Ramos (cell line): ENCODE measurements around the gene DLD.
"Not testable (repeated sequence)": the region's sequence is repeated elsewhere in the genome, so short reads cannot be mapped to it uniquely, and the experiment has no call there.

Source experiments
- in situ Hi-C: fragments of 300-500 bp; cut with MboI; formaldehyde crosslinking; loops from one replicate; pipeline ENCODE4 v1.14.3; 2022; ENCODE audit warnings: low sequenced_read_pairs; ENCODE audit not compliant: unreplicated experiment

The DLD gene, protein sequence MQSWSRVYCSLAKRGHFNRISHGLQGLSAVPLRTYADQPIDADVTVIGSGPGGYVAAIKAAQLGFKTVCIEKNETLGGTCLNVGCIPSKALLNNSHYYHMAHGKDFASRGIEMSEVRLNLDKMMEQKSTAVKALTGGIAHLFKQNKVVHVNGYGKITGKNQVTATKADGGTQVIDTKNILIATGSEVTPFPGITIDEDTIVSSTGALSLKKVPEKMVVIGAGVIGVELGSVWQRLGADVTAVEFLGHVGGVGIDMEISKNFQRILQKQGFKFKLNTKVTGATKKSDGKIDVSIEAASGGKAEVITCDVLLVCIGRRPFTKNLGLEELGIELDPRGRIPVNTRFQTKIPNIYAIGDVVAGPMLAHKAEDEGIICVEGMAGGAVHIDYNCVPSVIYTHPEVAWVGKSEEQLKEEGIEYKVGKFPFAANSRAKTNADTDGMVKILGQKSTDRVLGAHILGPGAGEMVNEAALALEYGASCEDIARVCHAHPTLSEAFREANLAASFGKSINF

DNA sequence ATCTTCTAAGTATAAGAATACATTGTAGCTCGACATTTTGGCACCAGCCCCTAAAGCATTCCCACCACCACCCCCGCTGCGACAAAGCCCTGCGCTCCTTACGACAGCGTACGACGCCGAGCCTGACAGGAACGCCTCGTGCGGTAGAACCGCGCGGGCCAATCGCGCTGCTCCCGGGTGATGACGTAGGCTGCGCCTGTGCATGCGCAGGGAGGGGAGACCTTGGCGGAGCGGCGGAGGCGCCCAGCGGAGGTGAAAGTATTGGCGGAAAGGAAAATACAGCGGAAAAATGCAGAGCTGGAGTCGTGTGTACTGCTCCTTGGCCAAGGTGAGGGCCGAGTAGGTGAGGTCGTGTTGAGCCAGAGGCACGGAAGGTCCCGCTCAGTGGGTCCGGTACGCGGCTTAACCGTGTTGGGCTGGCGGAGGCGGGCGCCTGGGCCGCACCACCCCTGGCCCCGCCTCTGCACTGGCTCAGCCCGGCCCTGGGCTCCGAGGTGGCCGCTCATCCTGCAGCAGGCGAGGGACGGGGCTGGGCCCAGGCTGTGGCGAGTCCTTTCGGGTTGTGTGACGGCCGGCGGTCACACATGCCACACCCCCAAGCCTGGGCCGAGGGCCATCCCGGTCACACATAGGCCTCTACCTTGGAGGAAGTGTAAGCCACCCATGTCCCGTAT, at the start of gene DLD:
DLD (plus strand) TSS at position 222 of the 674 bp plus-strand sequence; CDS start at position 290, 68 bp downstream.
- in situ Hi-C loops, result no loop called here

DNA sequence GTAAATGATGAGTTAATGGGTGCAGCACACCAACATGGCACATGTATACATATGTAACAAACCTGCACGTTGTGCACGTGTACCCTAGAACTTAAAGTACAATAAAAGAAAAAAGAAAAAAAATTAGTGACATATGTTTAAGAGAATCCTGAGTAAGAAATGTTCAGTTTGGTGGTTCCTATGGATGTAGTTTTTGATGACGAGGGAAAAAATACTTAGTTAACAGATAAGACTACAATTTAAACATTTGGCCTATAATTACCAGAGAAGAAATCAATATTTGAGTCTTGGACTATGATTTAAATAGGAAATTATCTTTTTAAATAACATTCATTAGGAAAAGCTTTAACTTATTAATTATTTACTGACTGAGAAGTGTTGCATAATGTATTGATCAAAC, 48.8 kb upstream of the DLD start:
- in situ Hi-C loops, result no loop called here

DNA sequence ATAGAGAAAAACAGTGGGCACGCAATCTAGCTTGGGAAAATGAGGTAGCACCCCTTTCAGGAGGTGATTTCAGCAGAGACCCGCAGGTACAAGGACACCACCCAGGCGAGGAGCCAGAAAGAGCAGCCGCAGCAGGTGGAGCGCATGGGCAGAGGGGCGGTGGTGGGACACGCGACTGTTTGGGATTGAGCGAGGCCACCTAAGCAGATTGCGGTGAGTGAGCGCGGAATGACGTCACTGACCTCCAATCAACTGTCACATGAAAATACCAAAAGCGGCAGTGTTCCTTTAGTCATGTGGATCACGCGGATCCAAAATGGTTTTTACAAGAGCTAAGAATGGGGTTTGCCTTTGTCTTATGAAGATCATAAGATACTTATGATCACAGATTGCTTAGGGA, 47.8 kb upstream of the DLD start:
- in situ Hi-C loops, result no loop called here

DNA sequence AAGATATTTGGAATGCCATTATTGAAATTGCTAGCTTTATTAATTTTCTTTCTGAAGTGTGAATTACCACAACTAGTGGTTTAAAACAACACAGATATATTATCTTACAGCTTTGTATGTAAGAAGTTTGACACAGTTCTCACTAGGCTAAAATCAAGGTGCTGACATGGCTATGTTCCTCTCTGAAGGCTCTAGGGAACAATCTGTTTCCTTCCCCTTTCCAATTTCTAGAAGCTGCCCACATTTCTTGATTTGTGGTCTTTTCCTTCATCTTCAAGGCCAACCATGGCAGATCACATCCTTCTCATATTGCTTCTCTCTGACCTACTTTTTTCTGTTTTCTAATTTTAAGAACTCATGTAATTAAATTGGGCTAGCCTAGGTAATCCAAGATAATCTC, 44.7 kb upstream of the DLD start:
- in situ Hi-C loops, result no loop called here

DNA sequence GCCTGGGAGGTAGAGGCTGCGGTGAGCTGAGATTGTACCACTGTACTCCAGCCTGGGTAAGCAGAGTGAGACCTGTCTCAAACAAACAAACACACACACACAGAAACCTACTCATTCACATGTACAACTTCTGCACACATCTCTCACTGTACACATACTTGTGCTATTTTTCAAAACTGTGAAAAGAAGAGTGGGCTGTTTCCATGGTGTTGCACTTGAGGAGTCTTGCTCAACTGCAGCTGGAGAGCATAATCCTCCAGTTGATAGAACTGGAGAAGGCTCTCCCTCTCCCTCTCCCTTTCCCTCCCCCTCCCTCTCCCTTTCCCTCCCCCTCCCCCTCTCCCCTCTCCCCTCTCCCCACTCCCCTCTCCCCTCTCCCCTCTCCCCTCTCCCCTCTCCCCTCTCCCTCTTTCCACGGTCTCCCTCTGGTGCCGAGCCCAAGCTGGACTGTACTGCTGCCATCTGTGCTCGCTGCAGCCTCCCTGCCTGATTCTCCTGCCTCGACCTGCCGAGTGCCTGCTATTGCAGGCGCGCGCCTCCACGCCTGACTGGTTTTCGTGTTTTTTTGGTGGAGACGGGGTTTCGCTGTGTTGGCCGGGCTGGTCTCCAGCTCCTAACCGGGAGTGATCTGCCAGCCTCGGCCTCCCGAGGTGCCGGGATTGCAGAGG, 43.7 kb upstream of the DLD start:
- in situ Hi-C loops, result no loop called here

DNA sequence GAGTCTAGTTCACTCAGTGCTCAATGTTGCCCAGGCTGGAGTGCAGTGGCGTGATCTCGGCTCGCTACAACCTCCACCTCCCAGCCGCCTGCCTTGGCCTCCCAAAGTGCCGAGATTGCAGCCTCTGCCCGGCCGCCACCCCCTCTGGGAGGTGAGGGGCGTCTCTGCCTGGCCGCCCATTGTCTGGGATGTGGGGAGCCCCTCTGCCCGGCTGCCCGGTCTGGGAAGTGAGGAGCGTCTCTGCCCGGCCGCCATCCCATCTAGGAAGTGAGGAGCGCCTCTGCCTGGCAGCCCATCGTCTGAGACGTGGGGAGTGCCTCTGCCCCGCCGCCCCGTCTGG, 43.2 kb upstream of the DLD start:
- in situ Hi-C loops, result not testable (repeated sequence)

DNA sequence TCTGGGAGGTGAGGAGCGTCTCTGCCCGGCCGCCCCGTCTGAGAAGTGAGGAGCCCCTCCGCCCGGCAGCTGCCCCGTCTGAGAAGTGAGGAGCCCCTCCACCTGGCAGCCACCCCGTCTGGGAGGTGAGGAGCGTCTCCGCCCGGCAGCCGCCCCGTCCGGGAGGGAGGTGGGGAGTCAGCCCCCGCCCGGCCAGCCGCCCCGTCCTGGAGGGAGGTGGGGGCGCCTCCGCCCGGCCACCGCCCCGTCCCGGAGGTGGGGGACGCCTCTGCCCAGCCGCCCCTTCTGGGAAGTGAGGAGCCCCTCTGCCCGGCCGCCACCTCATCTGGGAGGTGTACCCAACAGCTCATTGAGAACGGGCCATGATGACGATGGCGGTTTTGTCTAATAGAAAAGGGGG, 42.8 kb upstream of the DLD start:
- in situ Hi-C loops, result not testable (repeated sequence)

DNA sequence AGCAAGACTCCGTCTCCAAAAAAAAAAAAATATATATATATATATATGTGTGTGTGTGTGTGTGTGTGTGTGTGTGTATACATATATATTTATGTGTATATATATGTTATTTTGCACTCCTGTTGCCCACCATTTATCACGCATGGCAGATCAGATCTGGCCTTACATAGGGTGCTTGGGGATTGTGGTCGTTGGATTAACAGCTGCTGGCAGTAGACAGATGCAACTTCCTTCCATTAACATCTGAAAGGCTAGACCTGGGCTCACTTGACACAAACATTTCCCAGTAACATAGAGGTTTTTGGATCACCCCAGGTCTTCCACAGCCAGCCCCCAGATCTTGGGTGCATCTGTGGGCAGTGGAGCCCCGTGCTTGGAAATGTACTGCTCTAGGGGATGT, 40.8 kb upstream of the DLD start:
- in situ Hi-C loops, result no loop called here

DNA sequence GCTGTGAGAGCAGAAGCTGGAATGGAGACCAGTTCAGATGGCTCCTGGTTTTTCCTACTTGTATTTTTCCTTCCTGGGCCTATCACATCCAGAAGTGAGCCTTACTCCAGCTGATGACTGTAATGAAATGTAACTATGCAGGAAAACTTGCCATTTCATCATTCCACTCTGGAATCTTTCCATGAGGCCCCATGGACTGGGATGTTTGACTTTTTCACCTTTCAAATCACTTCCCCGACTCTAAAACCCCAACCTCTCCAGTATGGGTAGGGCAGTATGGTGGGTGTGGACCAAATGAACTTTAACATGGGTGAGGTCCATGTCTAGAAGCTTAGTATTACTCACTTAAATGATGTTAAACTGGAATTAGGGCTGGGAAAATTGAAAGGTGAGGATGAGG, 40.3 kb upstream of the DLD start:
- in situ Hi-C loops, result no loop called here

DNA sequence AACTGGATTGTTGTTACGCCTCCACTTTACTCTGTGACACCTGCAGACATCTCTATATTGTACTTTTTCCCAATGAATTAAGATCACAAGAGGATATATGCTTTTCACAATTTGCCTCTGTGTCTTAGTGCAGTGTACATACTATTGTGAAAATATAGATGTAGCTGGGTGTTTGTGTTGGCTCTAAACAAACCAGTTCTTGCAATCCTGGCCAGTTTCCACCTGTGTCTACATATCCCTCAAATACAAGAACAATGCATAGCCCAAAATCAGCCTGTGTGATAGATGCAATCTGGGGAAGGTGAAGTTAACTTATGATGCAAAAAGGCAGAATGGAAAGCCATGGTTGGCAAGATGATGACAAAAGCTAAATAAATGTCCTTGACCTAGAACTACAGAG, 36.5 kb upstream of the DLD start:
- in situ Hi-C loops, result no loop called here

DNA sequence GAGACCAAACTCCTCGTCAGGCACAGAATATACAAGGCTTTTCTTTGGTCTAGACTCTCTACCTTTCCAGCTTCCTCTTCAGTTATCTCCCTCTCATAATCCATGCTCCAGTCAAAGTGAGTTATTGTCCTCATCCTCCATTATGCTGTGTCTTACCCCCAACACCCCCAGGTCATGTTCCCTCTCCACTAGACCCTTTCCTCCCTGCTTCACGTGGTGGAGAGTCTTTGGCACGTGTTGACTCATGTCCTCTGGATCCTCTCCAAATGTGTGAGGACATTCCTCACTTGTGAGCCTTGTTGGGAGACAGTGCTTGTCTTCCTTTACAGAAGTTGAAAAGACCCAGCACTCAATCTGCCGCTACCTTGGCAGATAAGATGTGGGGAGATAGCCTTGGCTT, 36.0 kb upstream of the DLD start:
- in situ Hi-C loops, result no loop called here

DNA sequence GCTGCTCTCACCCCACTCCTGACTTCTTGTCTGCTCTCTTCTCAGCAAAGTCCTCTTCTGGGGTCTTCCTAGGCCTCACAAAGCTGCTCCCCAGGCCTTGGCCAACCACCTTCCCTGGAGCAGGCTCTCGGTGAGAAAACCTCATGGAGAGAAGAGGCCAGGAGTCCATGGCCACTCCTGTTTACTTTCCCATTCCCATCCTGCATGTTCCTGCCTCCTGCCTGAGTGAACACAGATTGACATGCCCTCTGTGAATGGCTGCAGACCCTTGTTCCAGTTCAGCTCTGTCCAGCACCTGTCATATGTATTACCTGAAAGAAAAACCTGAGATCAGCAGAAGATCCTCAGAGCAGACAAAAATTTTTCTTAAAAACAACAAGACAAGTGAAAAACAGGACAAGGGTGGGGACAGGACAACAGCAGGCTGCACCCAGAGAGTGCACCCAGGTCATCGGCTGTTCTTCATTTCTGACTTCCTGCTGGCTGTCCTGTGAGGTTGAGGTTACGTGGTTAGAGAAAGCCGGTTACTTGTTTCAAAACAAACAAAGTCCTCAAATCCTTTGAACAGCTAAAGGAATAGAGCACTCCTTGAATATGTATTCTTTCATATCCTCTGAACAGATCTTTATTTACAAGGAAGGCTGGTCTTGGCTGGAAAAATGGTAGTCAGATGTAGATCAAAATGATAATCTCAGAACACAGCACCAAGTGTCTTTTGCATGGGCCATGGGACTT, 34.0 kb upstream of the DLD start:
- in situ Hi-C loops, result no loop called here

DNA sequence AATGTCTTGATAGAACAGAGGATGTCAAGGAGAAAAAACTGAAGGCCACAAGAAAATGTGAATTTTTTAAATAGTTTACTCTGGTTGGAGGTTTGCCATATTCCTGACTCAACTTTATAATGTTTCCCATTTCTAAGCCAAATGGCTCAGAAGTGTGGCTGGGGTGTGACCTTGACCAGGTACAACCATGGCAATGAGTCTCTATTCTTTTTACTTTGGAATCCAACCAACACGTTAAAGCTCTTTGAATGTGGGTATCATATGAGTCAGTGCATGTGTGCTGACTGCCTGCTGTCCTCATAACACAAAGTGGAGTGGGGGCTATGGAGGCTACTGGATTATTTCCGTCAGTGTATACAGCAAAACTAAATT, 33.5 kb upstream of the DLD start:
- in situ Hi-C loops, result no loop called here

DNA sequence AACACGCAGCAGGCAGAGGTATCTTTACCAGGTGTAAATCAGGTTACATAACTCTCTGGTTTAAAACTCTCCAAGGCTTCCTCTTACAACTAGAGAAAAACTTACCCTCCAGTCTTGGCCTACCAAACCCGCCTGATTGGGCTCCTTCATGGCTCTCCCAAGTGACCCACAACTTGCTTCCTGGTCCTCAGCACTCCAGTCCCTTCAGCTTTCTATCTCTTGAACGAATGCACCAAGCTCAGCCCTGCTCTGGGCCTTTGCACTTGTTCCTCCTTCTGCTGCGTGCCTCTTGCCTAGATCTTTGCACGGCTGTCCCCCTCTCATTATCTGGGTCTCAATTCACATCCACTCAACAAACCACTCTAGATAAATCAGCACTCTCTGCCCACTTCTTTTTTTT, 32.7 kb upstream of the DLD start:
- in situ Hi-C loops, result no loop called here

DNA sequence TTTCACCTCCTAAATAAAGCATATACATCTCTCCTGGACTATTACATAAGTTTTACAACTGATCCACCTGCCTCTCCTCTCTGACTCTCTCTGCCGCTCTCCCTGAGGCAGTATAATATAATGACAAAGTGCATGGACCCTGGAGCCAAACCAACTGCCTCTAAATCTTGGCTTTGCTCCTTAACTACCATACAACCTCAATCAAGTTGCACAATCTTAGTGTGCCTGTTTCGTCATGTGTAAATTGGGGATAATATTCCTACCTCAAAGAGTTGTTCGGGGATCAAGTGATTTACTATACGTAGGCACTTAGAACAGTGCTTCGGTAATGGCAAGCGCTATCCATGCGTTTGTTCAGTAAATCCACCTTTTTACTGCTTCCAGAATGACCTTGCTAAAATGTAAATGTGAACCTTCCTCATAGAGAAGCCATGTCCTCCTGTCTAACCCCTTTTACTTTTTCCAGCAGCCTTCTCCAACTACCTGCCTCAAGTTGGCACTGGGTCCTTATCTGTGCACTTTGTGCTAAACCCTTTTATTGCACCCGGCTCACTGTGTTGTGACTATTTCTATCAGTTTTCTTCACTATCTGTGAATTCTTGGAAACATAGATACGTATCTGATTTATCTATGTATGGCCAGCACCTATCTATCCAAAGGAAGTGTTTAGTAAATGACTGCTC, 30.6 kb upstream of the DLD start:
- in situ Hi-C loops, result no loop called here

DNA sequence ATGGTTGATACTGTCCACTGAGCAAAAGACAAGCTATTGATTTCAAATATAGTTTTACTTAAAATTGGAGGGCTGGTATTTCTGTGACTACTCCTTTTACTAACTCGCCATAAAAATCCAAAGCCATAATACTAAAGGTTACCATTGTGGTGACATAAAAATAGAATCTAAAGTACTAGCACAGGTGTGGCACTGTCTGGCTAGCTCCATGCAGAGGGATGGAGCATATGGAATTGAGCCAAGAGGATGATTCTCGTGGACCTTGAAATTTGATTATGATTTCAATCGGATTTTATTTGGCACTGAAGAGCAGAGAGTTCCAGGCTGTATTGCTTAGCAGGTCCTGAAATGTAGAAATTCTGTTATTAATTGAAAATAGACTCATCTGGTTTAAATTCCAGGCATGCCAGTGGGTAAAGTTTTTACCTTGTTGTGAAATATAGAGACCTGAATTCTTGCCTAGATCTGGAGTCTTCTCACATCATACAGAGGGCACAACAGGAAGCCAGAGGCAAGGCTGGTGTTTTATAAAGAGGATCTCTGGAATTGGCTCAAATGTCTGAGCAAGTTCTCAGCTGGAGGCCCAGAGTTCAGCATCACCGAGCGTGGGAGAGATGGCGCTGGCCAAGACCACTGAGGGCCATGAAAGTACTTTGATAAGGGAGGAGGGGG, 29.9 kb upstream of the DLD start:
- in situ Hi-C loops, result no loop called here

DNA sequence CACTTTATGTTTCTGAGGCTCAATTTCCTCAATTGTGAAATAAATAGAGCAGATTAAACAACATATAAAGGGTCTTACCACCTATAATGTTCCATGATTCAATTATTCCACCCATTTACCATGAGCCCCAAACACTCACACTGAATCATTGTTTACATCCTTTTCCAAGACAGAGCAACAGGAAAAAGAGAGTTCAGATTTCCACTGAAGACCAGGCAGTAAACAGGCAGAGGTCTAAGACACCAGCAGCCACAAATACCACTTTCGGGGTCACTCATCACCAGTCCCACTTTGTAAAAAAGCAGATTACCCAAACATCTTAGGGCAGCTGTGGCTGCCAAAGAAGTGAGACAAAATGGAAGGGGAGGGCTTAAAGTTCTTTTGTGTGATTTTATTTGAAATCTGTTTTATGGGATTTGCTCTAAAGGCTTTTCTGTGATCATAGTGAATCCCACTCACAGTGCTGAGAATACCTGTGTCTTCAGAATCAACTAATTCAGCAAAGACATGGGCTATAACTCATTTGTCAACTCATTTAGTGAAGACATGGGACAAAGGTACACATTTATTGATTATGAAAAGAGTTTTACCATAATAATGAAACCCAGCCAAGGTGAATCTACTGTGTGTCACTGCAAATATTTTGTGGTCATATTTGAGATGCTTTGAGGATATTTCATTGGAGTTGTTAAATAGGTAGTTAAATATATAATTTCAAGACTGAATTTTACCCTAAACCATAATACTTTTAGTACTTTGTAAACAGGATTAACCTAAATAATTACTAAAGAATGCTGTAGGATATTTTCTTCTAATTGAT, 24.8 kb upstream of the DLD start:
- in situ Hi-C loops, result no loop called here

DNA sequence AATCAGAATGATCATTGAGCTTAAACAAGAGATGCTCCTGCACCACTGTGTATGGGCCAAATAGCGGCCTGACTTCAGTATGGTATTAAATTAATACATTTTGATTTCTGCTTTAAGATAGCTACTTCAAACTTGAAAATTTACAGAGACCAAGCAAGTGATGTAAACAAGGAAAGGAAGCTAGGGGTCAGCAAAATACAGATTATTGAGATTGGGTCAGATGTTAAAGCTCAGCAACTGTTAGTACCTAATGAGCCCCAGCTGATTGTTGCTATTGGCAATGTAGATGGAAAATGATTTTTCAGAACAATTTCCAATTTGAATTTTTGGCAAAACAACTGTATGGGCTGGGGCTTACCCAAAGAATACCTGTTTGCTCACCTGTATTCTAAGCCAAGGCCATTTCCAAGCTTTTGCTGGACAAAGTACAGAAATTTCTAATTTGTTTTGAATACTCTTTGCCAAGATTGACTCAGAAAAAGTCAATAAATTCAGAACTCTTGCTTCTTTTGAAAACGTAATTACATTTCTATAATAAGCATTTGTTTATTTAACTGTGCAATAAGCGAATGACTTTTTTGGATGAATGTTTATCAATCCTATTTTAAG, 23.0 kb upstream of the DLD start:
- in situ Hi-C loops, result no loop called here
